Activated B cell treated with CpG ODN at 0.5 μM for 24 hours (primary cell): Measurements from ENCODE around the gene ZDHHC22. TPM values are rescaled to one million over a fixed set of nuclear protein-coding genes. Genes with fewer than 3 reads are reported as not detected.

Source experiments
- ATAC-seq: fragments of 200-7000 bp; cut with Tn5 transposase; one replicate; pipeline ENCODE4 v1.10.0; 2021; ENCODE audit warnings: low read depth, mild to moderate bottlenecking, moderate library complexity
- CTCF ChIA-PET: fragments of 350-600 bp; sonication (Branson Sonifier 250); formaldehyde crosslinking; loops from one replicate; lab custom pipeline; 2021; ENCODE audit warnings: antibody characterized with exemption; lab: Charles Lee
- POLR2A ChIA-PET: fragments of 350-600 bp; sonication (Branson Sonifier 250); formaldehyde crosslinking; loops from one replicate; lab custom pipeline; 2021; ENCODE audit warnings: antibody characterized with exemption; lab: Charles Lee
- DNase-seq: peaks from one replicate; pipeline ENCODE4 v3.0.0; 2022
- H3K27ac Mint-ChIP-seq: one replicate; pipeline ENCODE4 v1.8.0; 2020; ENCODE audit warnings: mixed read lengths
- H3K27me3 Mint-ChIP-seq: one replicate; pipeline ENCODE4 v1.8.0; 2021; ENCODE audit warnings: mixed read lengths
- H3K36me3 Mint-ChIP-seq: one replicate; pipeline ENCODE4 v1.8.0; 2021; ENCODE audit warnings: low read depth, mixed read lengths
- H3K4me1 Mint-ChIP-seq: one replicate; pipeline ENCODE4 v1.8.0; 2021; ENCODE audit warnings: mixed read lengths
- H3K4me3 Mint-ChIP-seq: one replicate; pipeline ENCODE4 v1.8.0; 2020; ENCODE audit warnings: mild to moderate bottlenecking, mixed read lengths
- H3K9me3 Mint-ChIP-seq: one replicate; pipeline ENCODE4 v1.8.0; 2020; ENCODE audit warnings: mixed read lengths
- CTCF ChIP-seq: fragments of 200-600 bp; IDR thresholded peaks from one replicate; pipeline ENCODE4 v1.8.0; 2022; ENCODE audit warnings: antibody characterized with exemption, mild to moderate bottlenecking
- intact Hi-C: fragments of 100-400 bp; cut with micrococcal nuclease; formaldehyde crosslinking; loops from one replicate; pipeline ENCODE4 v1.15.1; 2024
- total RNA-seq: library from RNA; stranded (reverse); gene quantifications from 2 replicates; pipeline ENCODE4 v1.2.3, GENCODE V29; 2022

The ZDHHC22 gene
- total RNA-seq, 1 donor from 2014 or later: not detected

GRCh38 chr14:77172916-77173315 lies 31.3 kb upstream of the ZDHHC22 start:
- no peak for DNase-seq
- CTCF ChIA-PET: no interaction called here
- POLR2A ChIA-PET: no interaction called here
- Mint-ChIP-seq H3K27ac (no peak overlapping the region), H3K9me3 (peaks cover 26% of the 10 kb centered on the region), H3K4me3 (no peak overlapping the region), H3K4me1 (no peaks in the 10 kb centered on the region), H3K27me3 (peaks cover 6% of the 10 kb centered on the region), H3K36me3 (no peaks in the 10 kb centered on the region)
- no peak for TF ChIP-seq CTCF
- no peak for ATAC-seq
- intact Hi-C loops: no loop called here

- Mint-ChIP-seq H3K27me3 (peaks cover 9% of the 10 kb centered on the region), H3K27ac (no peak overlapping the region), H3K4me1 (no peaks in the 10 kb centered on the region), H3K4me3 (no peak overlapping the region), H3K9me3 (peaks cover 26% of the 10 kb centered on the region), H3K36me3 (no peaks in the 10 kb centered on the region)
- ChIA-PET POLR2A (no interaction called here), CTCF (no interaction called here)
- intact Hi-C loops: no loop called here
- no peak for DNase-seq
- ATAC-seq: no peak
- TF ChIP-seq CTCF: no peak
Observed at GRCh38 chr14:77170045-77170444, 28.5 kb upstream of the ZDHHC22 start.

GRCh38 chr14:77161011-77161410 lies 19.4 kb upstream of the ZDHHC22 start:
- no peak for TF ChIP-seq CTCF
- Mint-ChIP-seq H3K36me3 (no peaks in the 10 kb centered on the region), H3K27me3 (peaks cover 35% of the 10 kb centered on the region), H3K4me1 (no peaks in the 10 kb centered on the region), H3K4me3 (no peak overlapping the region), H3K9me3 (no peaks in the 10 kb centered on the region), H3K27ac (no peak overlapping the region)
- ATAC-seq (no peak), DNase-seq (no peak)
- ChIA-PET CTCF (no interaction called here), POLR2A (no interaction called here)
- intact Hi-C loops: no loop called here

GRCh38 chr14:77158882-77159255 lies 17.3 kb upstream of the ZDHHC22 start:
- peaks cover 47% of the 10 kb centered on the region for H3K27me3 Mint-ChIP-seq
- no peak for DNase-seq
- POLR2A ChIA-PET: no interaction called here
- H3K27ac Mint-ChIP-seq: no peak overlapping the region
- CTCF ChIA-PET: no interaction called here
- TF ChIP-seq CTCF: no peak
- no peaks in the 10 kb centered on the region for H3K4me1 Mint-ChIP-seq
- intact Hi-C loops: no loop called here
- ATAC-seq: no peak
- no peaks in the 10 kb centered on the region for H3K36me3 Mint-ChIP-seq
- no peak overlapping the region for H3K4me3 Mint-ChIP-seq
- H3K9me3 Mint-ChIP-seq: peaks cover under 1% of the 10 kb centered on the region

- H3K4me3 Mint-ChIP-seq: no peak overlapping the region
- DNase-seq: no peak
- ChIA-PET POLR2A (no interaction called here), CTCF (no interaction called here)
- no peak for ATAC-seq
- no peaks in the 10 kb centered on the region for H3K4me1 Mint-ChIP-seq
- TF ChIP-seq CTCF: no peak
- no peak overlapping the region for H3K27ac Mint-ChIP-seq
- intact Hi-C loops: no loop called here
- peaks cover 48% of the 10 kb centered on the region for H3K27me3 Mint-ChIP-seq
- no peaks in the 10 kb centered on the region for H3K36me3 Mint-ChIP-seq
- H3K9me3 Mint-ChIP-seq: peaks cover 2% of the 10 kb centered on the region
Observed at GRCh38 chr14:77158175-77158881, 16.7 kb upstream of the ZDHHC22 start.
